Measurements from ENCODE around the gene TMED7. TPM values are rescaled to one million over a fixed set of nuclear protein-coding genes. Genes with fewer than 3 reads are reported as not detected.

Gene TMED7
- total RNA-seq: 70.4 and 97.2 TPM in 2 replicates

DNA sequence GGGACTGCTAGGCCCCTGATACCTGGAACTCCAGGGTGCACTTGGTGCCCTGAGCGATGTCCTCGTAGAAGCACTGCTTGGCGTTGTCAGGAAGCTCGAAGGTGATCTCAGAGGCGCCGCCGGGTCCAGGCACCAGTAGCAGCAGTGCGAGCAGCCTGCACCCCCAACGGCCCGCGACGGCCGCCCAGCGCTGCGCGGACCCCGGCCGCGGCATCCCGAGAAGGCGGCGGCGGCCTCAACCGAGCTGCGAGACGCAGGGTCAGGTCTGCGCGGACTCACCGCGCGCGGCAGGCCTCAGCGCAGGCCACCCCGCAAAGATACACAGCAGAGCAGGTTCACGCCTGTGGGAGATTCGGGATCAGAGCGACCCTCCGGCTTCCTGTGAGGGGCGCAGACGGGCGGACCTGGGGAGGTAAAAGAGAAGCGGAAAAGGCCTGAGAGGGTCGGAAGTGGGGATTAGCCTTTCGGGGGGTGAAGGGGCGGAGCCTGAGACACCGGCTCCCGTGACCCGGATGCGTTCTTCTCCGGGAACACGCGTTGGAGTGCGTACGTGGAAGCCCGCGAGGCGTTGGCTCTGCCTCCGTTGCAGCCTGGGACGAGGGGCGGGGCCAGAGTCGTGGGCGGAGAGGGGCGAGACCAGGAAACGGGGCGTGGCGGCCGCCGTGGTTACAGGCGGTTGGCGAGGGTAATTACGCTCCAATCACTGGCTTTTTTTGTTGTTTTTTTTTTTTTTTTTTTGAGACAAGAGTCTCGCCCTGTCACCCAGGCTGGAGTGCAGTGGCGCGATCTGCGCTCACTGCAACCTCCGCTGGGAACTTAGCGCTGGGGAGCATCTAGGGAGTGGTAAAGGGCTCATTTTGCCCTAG, at the start of gene TMED7:
Gene TMED7 (minus strand): TSS at position 458 of the 866 bp plus-strand sequence. CDS start 244 bp downstream, at position 214.

GRCh38 chr5:115601701-115602590, 23.9 kb downstream of the TMED7 start, which contains the start of gene TICAM2:
Gene TICAM2, minus strand, starts transcription at chr5:115602479. Its CDS starts 21,223 bp downstream, at chr5:115581256.

Other genes with a start within 250 kb of the TMED7 start
- 7.6 and 10.6 TPM in 2 replicates for gene FEM1C, start 81.3 kb downstream of the TMED7 start, total RNA-seq
- 1.1 and 1.6 TPM in 2 replicates for gene TICAM2, start 23.6 kb downstream of the TMED7 start, total RNA-seq
- gene CDO1, start 190.6 kb upstream of the TMED7 start, total RNA-seq: 7.9 and 25.1 TPM in 2 replicates
- 42.8 and 50.3 TPM in 2 replicates for gene ATG12, start 215.5 kb upstream of the TMED7 start, total RNA-seq
- gene AP3S1, start 215.9 kb upstream of the TMED7 start, total RNA-seq: 132 and 248 TPM in 2 replicates

Measured in pericardium fibroblast (primary cell).